KBM-7 (cell line): ENCODE measurements around the gene SGCG.

Experiments
- DNase-seq: peaks from one replicate; pipeline ENCODE4 v3.0.0-alpha.2; 2015
- in situ Hi-C: fragments of 300-500 bp; cut with MboI; formaldehyde crosslinking; loops from 2 replicates; pipeline ENCODE4 v1.14.3; 2020; ENCODE audit warnings: low sequenced_read_pairs, low pct_unique_long_range_greater_than_20kb, mixed read lengths

The SGCG gene

GRCh38 chr13:23321535-23322241 lies 140.9 kb downstream of the SGCG start:
- in situ Hi-C loops = no loop called here
- no peak for DNase-seq

GRCh38 chr13:23322353-23323336 lies 141.9 kb downstream of the SGCG start:
- no peak for DNase-seq
- in situ Hi-C loops = no loop called here

- in situ Hi-C loops = no loop called here
- DNase-seq = no peak
Measured at GRCh38 chr13:23323946-23324709, 143.3 kb downstream of the SGCG start.

DNA sequence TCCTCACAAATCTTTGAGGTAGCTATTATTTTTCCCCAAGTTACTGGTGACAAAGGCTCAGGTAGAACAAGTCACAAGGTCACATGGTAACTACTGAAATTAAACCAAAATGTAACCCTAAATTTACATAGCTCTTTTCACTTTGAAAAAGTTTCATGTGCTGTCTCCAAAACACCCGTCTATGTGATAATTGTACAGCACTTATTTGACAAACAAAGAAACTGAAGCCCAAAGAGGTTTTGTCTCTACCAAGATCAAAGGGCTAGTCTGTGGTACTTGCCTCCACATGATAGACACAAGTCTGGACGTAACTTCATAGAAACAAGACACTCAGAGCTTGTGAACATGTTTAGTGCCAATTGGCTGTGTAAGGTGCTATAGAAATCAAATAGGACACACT lies 144.4 kb downstream of the SGCG start:
- in situ Hi-C loops = no loop called here
- no peak for DNase-seq

- DNase-seq = no peak
Measured at GRCh38 chr13:23330356-23330755, 149.6 kb downstream of the SGCG start.

DNA sequence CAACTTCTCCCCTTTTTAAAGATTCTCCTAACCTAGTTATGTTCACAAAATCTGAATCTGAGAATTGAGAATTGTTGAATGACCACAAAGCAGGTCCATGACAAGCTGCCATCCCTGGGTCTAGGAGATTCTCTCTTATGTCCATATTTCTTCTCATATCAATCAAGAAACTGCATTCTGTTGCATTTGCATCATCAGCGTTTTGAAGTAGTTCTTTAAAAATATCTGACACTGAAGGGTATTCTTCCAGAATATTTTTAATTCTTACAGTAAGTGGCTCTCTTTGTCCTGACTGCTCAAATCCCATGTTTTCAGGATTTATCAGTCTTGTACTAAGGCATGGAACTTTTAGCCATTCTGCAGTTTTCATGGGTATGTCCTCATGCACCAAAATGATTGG lies 158.4 kb downstream of the SGCG start:
- no peak for DNase-seq
- in situ Hi-C loops = no loop called here

More at GRCh38 chr13:23330356-23330755, 149.6 kb downstream of the SGCG start:
- in situ Hi-C loops = no loop called here

GRCh38 chr13:23344931-23345595 lies 164.3 kb downstream of the SGCG start:
- no peak for DNase-seq
- in situ Hi-C loops = no loop called here

DNA sequence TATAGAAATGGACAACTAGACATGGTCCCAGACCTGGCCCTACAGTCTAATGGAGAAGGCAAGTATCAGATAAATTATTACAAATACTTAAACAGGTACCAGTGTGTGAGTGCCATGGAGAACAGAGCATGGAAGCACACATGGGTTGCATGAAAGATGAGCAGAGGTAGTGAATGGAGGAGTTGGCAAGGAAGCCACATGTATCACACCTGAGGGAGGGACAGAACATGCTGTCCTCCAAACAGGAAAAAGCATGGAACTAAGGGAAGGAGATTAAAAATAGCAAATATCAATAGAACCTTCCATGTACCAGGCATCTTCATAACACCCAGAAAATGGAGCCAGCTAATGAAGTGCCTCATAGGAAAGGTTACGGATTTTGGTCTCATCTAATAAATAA lies 166.8 kb downstream of the SGCG start:
- DNase-seq = no peak
- in situ Hi-C loops = no loop called here

DNA sequence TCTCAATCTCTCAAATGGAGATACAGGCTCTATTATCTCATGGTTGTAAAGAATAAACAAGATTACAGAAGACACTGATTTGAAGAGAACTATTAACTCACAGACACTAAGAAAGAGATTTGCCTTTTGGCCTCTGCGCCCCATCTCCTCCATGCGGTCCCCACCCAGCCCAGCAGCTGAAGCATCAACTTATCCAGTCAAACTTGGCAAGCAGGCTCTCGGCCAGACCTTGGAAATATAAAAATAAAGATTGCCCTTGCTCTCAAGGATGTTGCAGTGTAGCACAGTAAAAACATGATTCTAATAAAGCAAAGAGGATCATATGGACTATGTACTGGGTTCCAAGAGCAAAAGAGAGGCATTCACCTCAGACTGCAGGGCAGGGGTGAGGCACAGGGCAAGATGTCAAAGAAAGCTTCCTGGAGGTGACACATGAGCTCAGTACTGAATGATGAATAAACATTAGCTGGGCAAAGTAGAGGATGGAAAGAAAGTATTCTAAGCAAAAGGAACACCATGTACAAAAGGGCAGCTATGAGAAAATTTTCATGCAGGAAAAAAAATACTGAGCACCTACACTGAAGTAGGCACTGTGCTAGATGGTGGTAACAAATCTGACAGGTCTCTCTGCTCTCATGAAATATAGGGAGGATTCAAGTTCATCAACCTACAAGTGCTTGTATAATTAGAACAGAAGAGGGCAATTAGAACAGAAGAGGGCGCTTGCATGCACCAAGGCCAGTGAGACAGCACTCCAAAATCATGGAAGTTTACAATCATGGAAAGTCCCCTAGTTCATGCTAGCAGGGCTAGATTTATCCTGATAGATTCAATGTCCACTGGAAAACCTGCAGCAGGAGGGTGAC lies 167.7 kb downstream of the SGCG start:
- in situ Hi-C loops = no loop called here
- no peak for DNase-seq

DNA sequence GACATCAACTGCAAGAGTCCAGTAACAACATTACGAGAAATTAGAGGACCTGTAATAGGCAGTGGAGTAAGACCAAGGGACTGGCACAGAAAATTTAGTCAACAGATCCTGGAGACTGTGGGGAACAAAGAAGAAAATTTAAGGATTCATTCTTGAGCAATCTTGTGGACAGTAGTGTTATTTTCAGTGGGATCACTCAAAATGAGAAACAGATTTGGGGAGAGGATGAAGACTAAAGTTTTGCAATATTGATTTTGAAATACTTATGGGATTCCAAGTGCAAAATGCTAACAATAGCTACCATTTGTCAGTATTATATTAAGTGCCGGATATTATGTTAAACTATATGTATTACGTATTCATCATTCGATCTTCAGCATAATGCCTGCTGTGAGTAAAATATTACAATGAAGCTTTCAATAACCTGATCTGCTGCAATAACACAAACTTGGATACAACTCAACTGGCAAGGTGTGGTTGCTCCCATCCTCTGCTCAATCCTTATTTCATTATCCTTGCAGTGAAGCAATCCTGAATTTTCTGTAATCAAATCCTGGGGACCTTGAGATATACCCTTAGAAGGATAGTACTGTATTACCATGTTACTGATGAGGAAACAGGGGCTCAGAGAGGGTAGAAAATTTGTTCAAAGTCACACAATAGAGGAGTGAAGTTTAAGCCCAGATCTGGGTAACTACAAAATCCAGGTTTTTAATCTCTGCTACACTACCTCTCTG lies 168.6 kb downstream of the SGCG start:
- no peak for DNase-seq
- in situ Hi-C loops = no loop called here

DNA sequence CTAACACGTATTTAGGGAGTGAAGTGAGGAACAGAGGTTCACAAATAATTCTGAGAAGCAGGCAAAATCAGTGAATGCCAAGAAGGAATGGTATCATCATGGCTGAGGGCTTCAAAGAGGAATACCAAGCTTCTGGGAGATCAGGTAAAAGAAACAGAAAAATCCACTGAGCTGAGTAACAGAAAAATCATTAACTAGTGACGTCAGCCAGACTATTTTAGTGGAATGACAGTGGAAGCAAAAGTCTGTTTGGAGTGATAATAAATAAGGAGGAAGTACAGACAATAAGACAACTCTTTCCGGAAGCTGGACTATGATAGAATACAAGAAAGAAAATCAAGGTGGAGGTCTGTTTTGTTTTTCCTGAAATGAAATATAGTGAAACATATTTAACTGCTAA lies 169.2 kb downstream of the SGCG start:
- no peak for DNase-seq
- in situ Hi-C loops = no loop called here

DNA sequence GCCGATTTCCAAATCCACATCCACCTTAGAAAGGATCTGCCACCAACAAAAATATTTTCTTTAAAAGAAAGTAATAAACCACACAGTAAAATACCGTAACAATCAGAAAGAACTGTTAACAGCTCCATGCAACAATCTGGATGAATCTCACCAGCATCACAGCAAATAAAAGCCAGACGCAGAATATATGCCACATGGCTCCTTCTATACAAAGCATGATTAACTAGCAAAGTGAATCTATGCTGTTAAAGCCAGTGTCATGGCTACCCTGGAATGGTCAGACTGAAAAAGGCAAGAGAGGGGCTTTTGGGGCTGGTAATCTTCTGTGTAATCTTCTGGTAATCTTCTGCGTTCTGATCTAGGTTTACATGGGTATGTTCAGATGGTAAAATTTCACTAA lies 171.4 kb downstream of the SGCG start:
- in situ Hi-C loops = no loop called here
- DNase-seq = no peak

DNA sequence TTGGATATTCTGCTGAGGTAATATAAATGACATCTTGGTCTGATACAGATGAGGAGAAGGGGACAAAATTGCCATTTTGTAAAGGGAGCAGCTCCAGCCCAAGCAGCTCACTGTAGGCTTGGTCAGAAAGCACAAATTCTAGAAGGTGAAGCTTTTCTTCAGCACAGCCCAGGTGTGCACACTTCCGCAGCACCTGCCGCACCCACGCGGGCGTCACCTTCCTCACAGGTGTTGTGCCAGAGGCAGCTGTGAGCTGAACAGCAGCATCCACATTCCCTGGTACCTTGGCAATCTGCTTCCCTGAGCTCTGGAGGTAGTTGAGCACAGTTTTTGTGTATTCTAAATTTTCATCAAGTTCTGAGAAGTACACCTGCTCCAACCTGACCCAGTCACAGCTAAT lies 173.7 kb downstream of the SGCG start:
- in situ Hi-C loops = no loop called here

DNA sequence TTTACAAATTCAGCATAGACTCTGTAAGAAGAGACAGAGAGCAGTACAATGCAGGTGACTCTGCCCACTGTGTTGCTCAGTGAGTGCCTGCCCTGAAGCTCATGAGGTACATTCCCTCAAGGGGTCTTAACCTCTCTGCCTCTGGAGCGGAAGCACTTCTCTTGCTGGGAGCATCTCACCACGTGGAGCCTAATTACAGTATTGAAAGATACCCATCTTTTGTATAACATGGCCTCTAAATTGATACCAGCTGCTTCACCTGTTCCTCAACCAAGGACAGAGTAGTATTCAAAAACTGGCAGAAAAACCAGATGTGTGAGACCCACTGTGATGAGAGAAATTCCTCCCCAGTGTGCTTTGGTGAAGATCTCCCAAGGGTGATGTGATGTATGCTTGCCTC lies 175.6 kb downstream of the SGCG start:
- in situ Hi-C loops = no loop called here
- DNase-seq = no peak

More for the DNA sequence above, 173.7 kb downstream of the SGCG start:
- DNase-seq = no peak

DNA sequence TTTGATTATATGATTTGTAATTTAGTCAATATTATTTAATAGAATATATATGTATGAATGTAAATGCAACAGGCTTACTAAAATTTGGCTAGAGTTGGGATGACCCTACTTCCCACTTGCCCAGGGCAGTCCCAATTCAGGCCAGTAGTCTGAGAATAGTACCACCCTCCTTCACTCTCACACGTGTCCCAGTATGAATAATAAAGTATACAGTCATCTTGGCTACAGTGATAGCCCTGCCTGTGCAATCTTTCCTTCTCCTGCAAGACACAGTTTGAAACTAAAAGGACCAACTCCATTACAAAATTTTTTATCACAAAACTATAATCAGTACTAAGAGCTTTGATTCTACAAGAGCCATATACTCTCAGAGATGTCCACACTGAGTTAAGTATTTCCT lies 176.6 kb downstream of the SGCG start:
- in situ Hi-C loops = no loop called here
- DNase-seq = no peak

DNA sequence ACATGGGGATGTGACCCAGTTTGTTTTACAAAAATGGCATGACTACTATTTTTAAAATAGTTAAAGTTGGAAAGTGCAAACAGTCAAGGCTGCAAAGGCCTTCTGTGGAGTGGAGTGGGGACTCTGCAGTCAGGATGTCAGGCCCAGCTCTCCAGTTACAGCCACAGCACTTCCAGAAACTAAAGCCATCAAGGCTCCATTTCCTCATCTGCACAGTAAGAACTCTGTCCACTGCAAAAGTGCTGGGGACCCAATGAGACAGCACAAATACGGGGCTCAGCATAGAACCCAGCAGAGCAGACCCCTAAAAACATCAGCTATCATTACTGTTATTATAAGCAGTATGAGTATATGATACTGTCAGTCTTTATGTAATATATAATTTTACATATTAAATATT lies 179.1 kb downstream of the SGCG start:
- no peak for DNase-seq
- in situ Hi-C loops = no loop called here

DNA sequence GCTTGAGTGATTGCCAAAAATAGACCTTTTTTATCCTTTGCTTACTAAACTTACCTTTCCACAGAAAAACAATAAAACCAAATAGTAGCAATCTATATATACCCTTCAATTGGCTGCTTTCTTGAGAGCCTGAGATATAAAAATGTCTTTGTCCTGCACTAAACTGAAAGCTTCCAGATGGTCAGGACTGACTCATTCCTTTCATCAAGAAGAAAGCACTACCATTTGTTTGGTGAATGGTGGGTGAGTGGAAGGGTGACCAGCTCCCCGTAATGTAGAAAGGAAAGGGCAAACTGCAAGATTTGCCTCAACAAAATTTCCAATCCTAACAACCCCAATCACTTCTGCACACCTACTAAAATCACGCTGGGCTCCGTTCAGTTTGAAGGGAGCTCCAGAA lies 184.9 kb downstream of the SGCG start:
- DNase-seq = no peak
- in situ Hi-C loops = no loop called here

DNA sequence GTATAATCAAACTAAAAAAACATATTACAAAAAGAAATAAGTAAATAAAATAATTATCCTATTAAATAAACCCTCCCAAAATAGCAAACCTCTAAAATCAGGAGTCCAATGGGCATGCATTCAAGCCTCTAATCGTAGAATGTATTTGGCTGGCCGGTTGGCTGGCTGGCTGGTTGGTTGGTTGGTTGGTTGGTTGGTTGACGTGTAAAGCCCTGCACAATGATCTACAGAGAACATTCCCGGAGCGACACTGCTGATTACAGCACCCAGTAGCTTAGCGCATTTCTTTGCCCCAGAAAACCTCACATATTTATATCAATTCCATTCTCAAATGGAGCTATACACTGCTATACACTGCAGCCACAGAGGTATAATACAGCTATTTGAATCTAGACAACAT lies 187.1 kb downstream of the SGCG start:
- in situ Hi-C loops = no loop called here
- no peak for DNase-seq
